M059J (cell line): ENCODE data around the gene ZNF185. TPM values are rescaled to one million over a fixed set of nuclear protein-coding genes. Genes with fewer than 3 reads are reported as not detected.

Experiments used
- DNase-seq: peaks from one replicate; pipeline ENCODE4 v3.0.0-alpha.2; 2012; ENCODE audit warnings: low read depth
- total RNA-seq: library from RNA; depleted of rRNA; stranded (reverse); fragments of >200 nt; shearing (Covaris generic); gene quantifications from 2 replicates; pipeline ENCODE4 v1.2.3, GENCODE V29; 2014

ZNF185 gene
- total RNA-seq, 1 experiment from 2014 or later, result 6.5 TPM

- DNase-seq, result no peak
Measured at GRCh38 chrX:152917656-152918579, 20.1 kb downstream of the ZNF185 start.

- DNase-seq, result no peak
Measured at GRCh38 chrX:152918707-152919106, 20.8 kb downstream of the ZNF185 start.

GRCh38 chrX:152923599-152923998 is 25.7 kb downstream of the ZNF185 start:
- DNase-seq, result no peak

- no peak for DNase-seq
Measured at GRCh38 chrX:152925835-152926234, 28.0 kb downstream of the ZNF185 start.

GRCh38 chrX:152926279-152926678 is 28.4 kb downstream of the ZNF185 start:
- peak; percentile 93 for DNase-seq

GRCh38 chrX:152926923-152927322 is 29.1 kb downstream of the ZNF185 start:
- DNase-seq, result no peak

- DNase-seq, result no peak
Measured at GRCh38 chrX:152927858-152928760, 30.2 kb downstream of the ZNF185 start.

GRCh38 chrX:152928761-152929400 is 31.0 kb downstream of the ZNF185 start:
- no peak for DNase-seq

GRCh38 chrX:152929898-152930297 is 32.0 kb downstream of the ZNF185 start:
- DNase-seq, result no peak

- DNase-seq, result no peak
Measured at GRCh38 chrX:152930516-152930915, 32.6 kb downstream of the ZNF185 start.

- DNase-seq, result no peak
Measured at GRCh38 chrX:152932144-152932543, 34.3 kb downstream of the ZNF185 start.

- no peak for DNase-seq
Measured at GRCh38 chrX:152932598-152933175, 34.8 kb downstream of the ZNF185 start.

GRCh38 chrX:152936306-152936705 is 38.4 kb downstream of the ZNF185 start:
- DNase-seq, result no peak

- DNase-seq, result no peak
Measured at GRCh38 chrX:152937236-152937635, 39.4 kb downstream of the ZNF185 start.

- peak; percentile 95 for DNase-seq
Measured at GRCh38 chrX:152941328-152942076, 43.6 kb downstream of the ZNF185 start.

GRCh38 chrX:152942077-152942442 is 44.2 kb downstream of the ZNF185 start:
- no peak for DNase-seq

- DNase-seq, result no peak
Measured at GRCh38 chrX:152943826-152944225, 46.0 kb downstream of the ZNF185 start.

- no peak for DNase-seq
Measured at GRCh38 chrX:152945021-152945979, 47.4 kb downstream of the ZNF185 start.

GRCh38 chrX:152946681-152947080 is 48.8 kb downstream of the ZNF185 start:
- no peak for DNase-seq
